Ovary (tissue), 9 donors: ENCODE data around the gene GGTA1. TPM values are rescaled to one million over a fixed set of nuclear protein-coding genes. Genes with fewer than 3 reads are reported as not detected.

Source experiments
- DNase-seq, 5 donors: peaks; one replicate each; pipeline ENCODE4 v3.0.0-alpha.2; 2019 to 2020
- H3K27ac ChIP-seq, 2 donors: fragments of 200-600 bp; one replicate each; pipeline versions ENCODE4 v1.5.1 to v1.8.0; 2019 to 2022
- H3K27me3 ChIP-seq: fragments of 200-600 bp; one replicate; pipeline ENCODE4 v1.8.0; 2022
- H3K36me3 ChIP-seq: fragments of 200-600 bp; sonication (generic); one replicate; pipeline ENCODE4 v1.5.1; 2019
- H3K4me1 ChIP-seq: one replicate; pipeline ENCODE4 v1.8.1; 2013; ENCODE audit warnings: mild to moderate bottlenecking, moderate library complexity; ENCODE audit not compliant: insufficient read depth
- H3K4me3 ChIP-seq: fragments of 200-600 bp; sonication (generic); one replicate; pipeline ENCODE4 v1.5.1; 2017
- H3K9me3 ChIP-seq, 2 donors: fragments of 200-600 bp in 1 of 2; sonication (generic) in 1 of 2; one replicate each; pipeline versions ENCODE4 v1.5.1 to v1.8.1; 2013 to 2019; ENCODE audit warnings: mild to moderate bottlenecking in 1 of 2, moderate library complexity in 1 of 2
- CTCF ChIP-seq, 3 donors: fragments of 450-650 bp in 2 of 3; fragments of 200-600 bp in 1 of 3; IDR thresholded peaks; one replicate each; pipeline versions ENCODE4 v1.5.1 to v1.8.0; 2016 to 2022; ENCODE audit warnings: antibody characterized with exemption in 3 of 3, mild to moderate bottlenecking in 1 of 3
- EP300 ChIP-seq: sonication (generic); formaldehyde crosslinking; IDR thresholded peaks from one replicate; pipeline ENCODE4 v1.6.1; 2017; ENCODE audit warnings: antibody characterized with exemption
- POLR2A ChIP-seq: fragments of 450-650 bp; IDR thresholded peaks from one replicate; pipeline ENCODE4 v1.6.1; 2017; ENCODE audit warnings: antibody characterized with exemption, mild to moderate bottlenecking, moderate library complexity
- WGBS, 3 donors: extraction: QIAGEN DNeasy Blood & Tissue Kit in 1 of 3; methylation state at CpG; one replicate each; pipeline versions ENCODE4 v1.1.5 to v1.1.7; 2013 to 2017; 5-methylcytosine and 5-hydroxymethylcytosine counted together
- intact Hi-C, 4 donors: fragments of 100-400 bp; cut with DNase I; formaldehyde crosslinking; loops; one replicate each; pipeline versions ENCODE4 v1.11.0 to v1.15.1; 2022 to 2023
- polyA plus RNA-seq, 2 donors: library from polyadenylated mRNA; stranded (reverse); fragments of 200-250 nt in 1 of 2; fragments of 350-450 nt in 1 of 2; fragmentation: Illumina TruSeq in 1 of 2; extraction: RNeasy Lipid Tissue Mini Kit (QIAGEN cat#74804) in 1 of 2; gene quantifications; one replicate each; pipeline ENCODE4 v1.2.3, GENCODE V29; 2013 to 2014
- total RNA-seq, 7 donors: library from RNA; depleted of rRNA in 2 of 7; stranded (reverse); fragments of >200 nt in 2 of 7; fragmentation: NEBNext Ultra II Directional in 3 of 7; extraction: Animal tissue kit (Norgen Biotek cat#: 25700) in 3 of 7; gene quantifications; one replicate each; pipeline versions ENCODE4 v1.1.0 to v1.2.4, GENCODE V29; 2016 to 2023
- donor health status: DM: no; HTN: no; CAD: no; lungs with moderate emphysema.
- donor health status: DM: no; HTN: no; CAD: no.
- donor health status: Bipolar disorder and iron deficiency.
- donor health status: DM: yes; HTN: yes; CAD: no.
- donor health status: DM: no; HTN: no; CAD: no.
- donor health status: DM: yes; HTN: yes; CAD: no.

The GGTA1 gene
- total and polyA plus RNA-seq, 9 donors: 0.38 to 33.1 (median 2.4) TPM

- TF ChIP-seq POLR2A (no peak), EP300 (no peak), CTCF (IDR thresholded peaks at IDR 0.05) (no peak)
- H3K27ac ChIP-seq: no peak overlapping the region
Observed at GRCh38 chr9:121495976-121496375, 3.7 kb downstream of the GGTA1 start.

DNA sequence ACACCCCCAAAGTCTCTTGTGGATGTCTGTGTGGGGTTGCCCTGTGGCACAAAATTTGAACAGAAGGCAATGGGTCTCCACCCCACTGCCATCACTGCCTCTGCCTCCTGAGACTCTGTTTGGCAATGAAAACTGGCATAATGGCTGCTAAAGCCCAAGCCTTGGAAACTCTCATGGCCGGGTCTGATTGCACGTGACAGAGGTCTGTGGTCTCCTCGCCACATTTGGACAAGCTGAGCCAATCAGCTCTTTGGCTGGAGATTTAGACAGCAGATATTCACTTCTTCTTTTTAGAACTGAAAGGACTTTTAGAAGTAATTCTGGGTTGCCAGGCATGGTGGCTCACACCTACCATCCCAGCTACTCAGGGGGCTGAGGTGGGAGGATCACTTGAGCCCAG, 5.5 kb downstream of the GGTA1 start:
- DNase-seq: no peak
- WGBS, 3 donors: 81 to 87% (median 84%) methylated on average over 3 of the region's 3 CpGs
- Histone ChIP-seq H3K36me3 (no peaks in the 10 kb centered on the region), H3K4me1 (no peaks in the 10 kb centered on the region), H3K27me3 (no peaks in the 10 kb centered on the region), H3K27ac (no peak overlapping the region), H3K4me3 (no peak overlapping the region), H3K9me3 (no peaks in the 10 kb centered on the region)
- no peak for TF ChIP-seq POLR2A
- TF ChIP-seq CTCF (IDR thresholded peaks at IDR 0.05): no peak
- no peak for TF ChIP-seq EP300
- intact Hi-C loops: no loop called here

More at GRCh38 chr9:121495976-121496375, 3.7 kb downstream of the GGTA1 start:
- DNase-seq: no peak
- Histone ChIP-seq H3K4me1 (no peaks in the 10 kb centered on the region), H3K27me3 (no peaks in the 10 kb centered on the region), H3K4me3 (no peak overlapping the region), H3K36me3 (no peaks in the 10 kb centered on the region), H3K9me3 (no peaks in the 10 kb centered on the region)
- intact Hi-C loops: no loop called here

DNA sequence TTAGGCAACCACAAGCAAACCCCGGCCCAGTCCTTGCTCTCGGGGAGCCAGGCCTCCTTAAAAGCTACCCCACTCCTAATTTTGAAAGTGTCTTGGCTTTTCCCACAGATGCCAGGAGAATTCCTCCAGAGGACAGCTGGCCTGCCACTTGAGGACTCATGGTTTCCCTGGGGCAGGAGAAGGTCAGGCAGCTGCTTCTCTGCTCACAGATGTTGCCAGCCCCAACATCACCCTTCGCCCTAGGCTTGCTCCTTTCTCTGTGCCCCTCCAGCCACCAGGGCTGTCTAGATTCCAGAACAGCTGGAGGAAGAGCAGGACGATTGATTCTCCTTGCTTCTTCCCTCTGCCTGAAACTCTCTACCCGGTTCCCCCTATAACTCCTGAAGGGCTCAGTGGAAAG, 8.5 kb downstream of the GGTA1 start:
- whole genome bisulfite sequencing, 3 donors: 71 to 82% (median 77%) methylated on average over 5 of the region's 5 CpGs
- no peak overlapping the region for H3K27ac ChIP-seq
- H3K4me3 ChIP-seq: no peak overlapping the region
- H3K4me1 ChIP-seq: no peaks in the 10 kb centered on the region
- intact Hi-C loops: no loop called here
- H3K9me3 ChIP-seq: no peaks in the 10 kb centered on the region
- DNase-seq: no peak
- H3K27me3 ChIP-seq: no peaks in the 10 kb centered on the region
- no peaks in the 10 kb centered on the region for H3K36me3 ChIP-seq
- TF ChIP-seq POLR2A: no peak
- no peak for TF ChIP-seq EP300
- TF ChIP-seq CTCF (IDR thresholded peaks at IDR 0.05): no peak

- Histone ChIP-seq H3K36me3 (no peaks in the 10 kb centered on the region), H3K4me1 (no peaks in the 10 kb centered on the region), H3K4me3 (no peak overlapping the region), H3K27ac (no peak overlapping the region), H3K27me3 (no peaks in the 10 kb centered on the region), H3K9me3 (no peaks in the 10 kb centered on the region)
- 88 to 96% (median 89%) methylated on average over 2 of the region's 2 CpGs for WGBS, 3 donors
- intact Hi-C loops: no loop called here
- TF ChIP-seq POLR2A: no peak
- TF ChIP-seq EP300: no peak
- TF ChIP-seq CTCF (IDR thresholded peaks at IDR 0.05): no peak
- DNase-seq: no peak
Observed at GRCh38 chr9:121489344-121489743, 10.3 kb downstream of the GGTA1 start.

DNA sequence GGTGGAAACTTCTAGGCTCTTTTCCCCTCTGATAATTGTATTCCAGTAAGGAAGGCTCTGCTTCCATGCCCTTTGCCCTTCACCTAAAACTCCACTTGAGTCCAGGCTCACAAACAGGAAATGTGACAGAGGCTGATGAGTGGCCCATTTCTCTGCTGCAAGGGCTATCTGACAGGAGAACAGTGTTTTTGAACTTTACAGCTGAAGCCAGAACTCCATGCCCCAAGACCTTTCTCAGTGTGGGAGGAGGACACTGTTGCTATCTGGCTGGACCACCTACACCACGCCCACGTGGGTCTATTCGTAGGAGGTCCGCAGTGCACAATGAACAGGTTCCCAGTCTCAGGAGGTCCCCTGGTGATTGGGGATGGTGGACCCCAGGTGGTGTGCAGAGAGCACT, 13.6 kb downstream of the GGTA1 start:
- H3K4me1 ChIP-seq: no peaks in the 10 kb centered on the region
- no peak for DNase-seq
- no peak overlapping the region for H3K27ac ChIP-seq
- WGBS, 3 donors: 61 to 68% (median 62%) methylated on average over 4 of the region's 4 CpGs
- no peaks in the 10 kb centered on the region for H3K36me3 ChIP-seq
- no peak overlapping the region for H3K4me3 ChIP-seq
- H3K27me3 ChIP-seq: no peaks in the 10 kb centered on the region
- TF ChIP-seq POLR2A (no peak), CTCF (IDR thresholded peaks at IDR 0.05) (no peak), EP300 (no peak)
- intact Hi-C loops: no loop called here
- H3K9me3 ChIP-seq: no peaks in the 10 kb centered on the region
